Measurements from ENCODE around the gene SELENOO. TPM values are rescaled to one million over a fixed set of nuclear protein-coding genes. Genes with fewer than 3 reads are reported as not detected.

SELENOO gene
- total and polyA plus RNA-seq, 4 donors, result 15.6 to 30.3 (median 24.1) TPM

- H3K9me3 ChIP-seq (ENCODE audit: control insufficient read depth in 4 of 4, insufficient read depth in 3 of 4, low read length in 3 of 4), result peaks cover 0 to 5% (median 0%) of the 10 kb centered on the region in 4 donors
- H3K36me3 ChIP-seq (ENCODE audit: control insufficient read depth in 4 of 4, insufficient read depth in 4 of 4, low read length in 4 of 4), result no peaks in the 10 kb centered on the region
- peaks cover 0 to 5% (median 3%) of the 10 kb centered on the region in 3 donors for H3K27me3 ChIP-seq (ENCODE audit: control insufficient read depth in 3 of 3, insufficient read depth in 3 of 3, low read length in 2 of 3)
- TF ChIP-seq CTCF (IDR thresholded peaks at IDR 0.05; ENCODE audit: control extremely low read depth, extremely low read depth), result no peak
- peaks cover 0 to 5% (median 0%) of the 10 kb centered on the region in 5 donors for H3K4me1 ChIP-seq (ENCODE audit: control insufficient read depth in 5 of 5, insufficient read depth in 5 of 5, low read length in 5 of 5)
- H3K9ac ChIP-seq (ENCODE audit: insufficient read depth in 1 of 2, low read length in 2 of 2), result no peak overlapping the region
- no peak overlapping the region for H3K4me3 ChIP-seq
- WGBS, 2 donors, result 92 to 93% methylated on average over 6 of the region's 6 CpGs
- no peak overlapping the region for H3K27ac ChIP-seq (ENCODE audit: low read depth in 1 of 2, low read length in 1 of 2)
- no peak for ATAC-seq (ENCODE audit: insufficient read depth, low FRiP score)
- DNase-seq, result no peak
Observed at GRCh38 chr22:50173983-50174355, 26.8 kb upstream of the SELENOO start.

GRCh38 chr22:50174382-50175190 is 26.2 kb upstream of the SELENOO start:
- Histone ChIP-seq H3K27ac (ENCODE audit: low read depth in 1 of 2, low read length in 1 of 2) (no peak overlapping the region), H3K36me3 (ENCODE audit: control insufficient read depth in 4 of 4, insufficient read depth in 4 of 4, low read length in 4 of 4) (no peaks in the 10 kb centered on the region), H3K9me3 (ENCODE audit: control insufficient read depth in 4 of 4, insufficient read depth in 3 of 4, low read length in 3 of 4) (peaks cover 0 to 5% (median 0%) of the 10 kb centered on the region in 4 donors), H3K9ac (ENCODE audit: insufficient read depth in 1 of 2, low read length in 2 of 2) (no peak overlapping the region), H3K4me3 (no peak overlapping the region), H3K27me3 (ENCODE audit: control insufficient read depth in 3 of 3, insufficient read depth in 3 of 3, low read length in 2 of 3) (no peaks in the 10 kb centered on the region), H3K4me1 (ENCODE audit: control insufficient read depth in 5 of 5, insufficient read depth in 5 of 5, low read length in 5 of 5) (peaks cover 0 to 5% (median 0%) of the 10 kb centered on the region in 5 donors)
- ATAC-seq (ENCODE audit: insufficient read depth, low FRiP score) (no peak), DNase-seq (no peak)
- WGBS, 2 donors, result 88 to 93% methylated on average over 27 of the region's 27 CpGs
- TF ChIP-seq CTCF (IDR thresholded peaks at IDR 0.05; ENCODE audit: control extremely low read depth, extremely low read depth), result no peak

GRCh38 chr22:50175191-50175461 is 25.7 kb upstream of the SELENOO start:
- H3K27ac ChIP-seq (ENCODE audit: low read depth in 1 of 2, low read length in 1 of 2), result no peak overlapping the region
- WGBS, 2 donors, result 90 to 91% methylated on average over 4 to 6 of the region's 6 CpGs
- peaks cover 0 to 5% (median 0%) of the 10 kb centered on the region in 4 donors for H3K9me3 ChIP-seq (ENCODE audit: control insufficient read depth in 4 of 4, insufficient read depth in 3 of 4, low read length in 3 of 4)
- ATAC-seq (ENCODE audit: insufficient read depth, low FRiP score) (no peak), DNase-seq (no peak)
- peaks cover 0 to 5% (median 0%) of the 10 kb centered on the region in 5 donors for H3K4me1 ChIP-seq (ENCODE audit: control insufficient read depth in 5 of 5, insufficient read depth in 5 of 5, low read length in 5 of 5)
- no peak overlapping the region for H3K9ac ChIP-seq (ENCODE audit: insufficient read depth in 1 of 2, low read length in 2 of 2)
- no peaks in the 10 kb centered on the region for H3K36me3 ChIP-seq (ENCODE audit: control insufficient read depth in 4 of 4, insufficient read depth in 4 of 4, low read length in 4 of 4)
- TF ChIP-seq CTCF (IDR thresholded peaks at IDR 0.05; ENCODE audit: control extremely low read depth, extremely low read depth), result no peak
- H3K27me3 ChIP-seq (ENCODE audit: control insufficient read depth in 3 of 3, insufficient read depth in 3 of 3, low read length in 2 of 3), result no peaks in the 10 kb centered on the region
- H3K4me3 ChIP-seq, result no peak overlapping the region

Measured in lung (tissue), 12 donors.